HG03060 (cell line): Measurements from ENCODE around the gene RGPD6.
"Not testable (repeated sequence)": the region's sequence is repeated elsewhere in the genome, so short reads cannot be mapped to it uniquely, and the experiment has no call there.

Experiments
- ATAC-seq: cut with Tn5 transposase; IDR thresholded peaks from one replicate; pipeline ENCODE4 v1.9.1; 2021; ENCODE audit warnings: low read depth, moderate number of reproducible peaks; ENCODE audit not compliant: unreplicated experiment

The RGPD6 gene

GRCh38 chr2:110482697-110483096, 94.3 kb downstream of the RGPD6 start:
- not testable (repeated sequence) for ATAC-seq

DNA sequence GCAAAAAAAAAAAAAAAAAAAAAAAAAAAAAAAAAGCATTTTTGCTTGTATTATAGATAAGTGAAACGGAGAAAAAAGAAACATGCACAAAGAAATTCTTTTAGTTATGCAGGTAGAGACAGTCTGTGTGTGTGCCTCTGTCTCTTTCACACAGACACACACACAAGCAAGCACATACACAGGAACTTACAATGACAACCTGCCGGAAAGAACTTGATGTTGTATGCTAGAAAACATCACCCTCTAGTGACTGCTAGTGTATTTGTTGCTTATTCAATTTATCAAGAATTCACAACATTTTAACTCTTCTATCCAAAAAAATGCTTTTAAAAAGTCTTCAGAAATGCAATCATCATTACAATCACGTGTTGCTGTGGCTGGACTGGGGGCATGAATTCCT, 95.8 kb downstream of the RGPD6 start:
- ATAC-seq: not testable (repeated sequence)

DNA sequence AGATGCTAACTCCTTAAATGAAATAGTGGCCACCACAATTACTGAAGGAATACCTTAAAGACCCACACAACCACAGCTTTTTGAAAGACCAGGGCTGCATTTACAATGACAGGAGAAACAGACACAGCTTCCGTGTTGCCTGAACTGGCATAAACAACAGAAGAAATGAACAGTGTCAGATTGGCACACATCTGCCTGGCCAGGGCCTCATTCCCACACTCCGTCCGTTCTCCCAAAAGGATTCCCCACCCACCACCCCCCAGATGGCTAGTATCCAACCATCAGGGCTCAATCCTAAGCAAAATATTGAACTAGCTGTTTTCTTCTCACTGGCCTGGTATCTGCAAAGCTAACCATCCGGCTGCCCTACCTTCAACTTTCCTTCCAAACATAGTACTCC, 96.9 kb downstream of the RGPD6 start:
- not testable (repeated sequence) for ATAC-seq

DNA sequence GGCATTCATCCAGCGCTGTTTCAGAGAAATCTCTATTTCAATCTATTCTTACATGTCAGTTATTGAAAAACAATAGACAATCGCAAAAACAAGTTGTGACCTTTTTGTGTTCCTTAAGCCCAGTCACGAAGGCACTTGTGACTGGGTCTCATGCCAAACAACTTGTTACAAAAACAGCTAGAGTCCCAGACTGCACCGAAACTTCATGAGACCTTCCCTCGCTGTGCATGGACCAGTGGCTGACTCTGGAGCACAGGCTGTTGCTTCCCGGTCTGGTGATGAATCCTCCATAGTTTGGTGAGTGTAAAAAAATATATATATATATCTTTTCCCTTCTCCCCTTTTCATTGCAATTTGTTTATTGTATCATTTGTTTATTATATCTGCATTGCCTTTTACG, 99.7 kb downstream of the RGPD6 start:
- not testable (repeated sequence) for ATAC-seq

- ATAC-seq: not testable (repeated sequence)
Observed at GRCh38 chr2:110476952-110477351, 100.1 kb downstream of the RGPD6 start.

GRCh38 chr2:110475627-110476359, 101.2 kb downstream of the RGPD6 start:
- not testable (repeated sequence) for ATAC-seq

DNA sequence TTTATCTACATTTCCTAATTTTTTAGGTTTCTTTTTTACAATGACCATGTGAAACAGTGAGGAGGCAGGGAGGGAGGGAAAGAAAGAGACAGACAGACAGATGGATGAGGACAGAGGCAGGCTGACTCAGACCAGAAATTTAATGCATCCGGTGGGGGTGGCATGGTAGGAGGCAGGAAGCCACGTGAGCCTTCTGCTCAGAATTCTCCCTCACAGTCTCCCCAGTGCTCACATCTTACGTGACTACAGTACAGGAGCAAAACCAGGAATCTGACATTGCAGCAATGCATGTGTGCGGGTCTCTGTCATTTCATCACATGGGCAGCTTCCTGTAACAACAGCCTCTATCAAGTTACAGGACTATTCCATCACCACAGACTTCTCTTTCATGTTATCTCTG, 102.1 kb downstream of the RGPD6 start:
- not testable (repeated sequence) for ATAC-seq

DNA sequence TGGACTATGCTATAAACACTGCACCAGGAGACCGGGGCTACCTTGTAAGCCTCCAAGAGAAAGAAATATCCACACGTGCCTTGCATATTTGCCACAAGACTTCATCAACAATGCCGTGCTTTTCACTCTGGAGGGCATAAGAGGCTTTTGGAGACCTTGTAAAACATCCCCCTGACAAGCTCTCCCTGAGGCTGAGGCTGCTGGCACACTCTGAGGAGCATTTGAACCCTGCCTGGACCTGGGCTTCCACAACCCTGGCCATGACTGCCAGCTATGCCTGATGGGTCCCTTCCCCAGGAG, 104.0 kb downstream of the RGPD6 start:
- ATAC-seq: not testable (repeated sequence)

DNA sequence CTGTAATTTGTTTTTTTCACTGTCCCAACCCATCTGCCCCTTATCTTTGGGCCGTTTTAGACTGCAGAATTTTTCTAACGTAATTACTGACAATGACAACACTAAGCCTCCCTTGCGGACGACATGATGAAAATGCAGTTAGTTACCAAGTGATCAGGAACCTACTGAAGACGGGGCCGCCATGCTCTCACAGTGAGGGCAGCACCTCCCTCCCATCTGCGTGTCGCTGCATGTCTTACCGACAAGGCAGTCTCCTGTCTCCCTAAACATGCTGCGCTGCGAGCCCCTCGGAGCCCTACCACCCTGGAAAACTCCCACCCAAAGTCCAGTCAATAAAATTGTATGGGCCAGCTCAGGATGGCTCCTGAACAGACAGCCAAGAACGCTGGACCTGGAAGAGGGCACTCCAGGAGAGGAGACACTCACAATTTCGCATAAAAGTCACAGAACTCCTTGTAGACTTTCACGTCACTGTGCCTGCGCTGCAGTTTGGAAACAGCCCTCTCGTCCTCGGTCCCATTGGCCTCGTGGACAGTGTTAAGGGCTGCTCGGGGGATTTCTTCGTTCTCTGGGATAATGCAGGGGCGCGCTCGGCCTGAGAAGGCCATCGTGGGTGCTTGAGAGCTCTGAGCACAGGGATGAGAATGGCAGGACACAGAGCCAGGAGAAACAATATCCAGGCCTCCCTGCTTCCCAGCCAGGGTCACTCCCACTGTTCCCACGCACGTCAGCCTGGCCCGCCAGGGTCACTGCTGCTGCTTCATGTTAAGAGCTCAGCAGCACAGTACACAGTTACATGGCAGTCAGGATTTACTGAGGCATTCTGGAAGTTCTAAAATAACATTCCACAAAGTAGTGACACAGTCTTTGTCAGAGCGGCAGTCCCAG, 104.6 kb downstream of the RGPD6 start, which contains the start of gene LIMS4:
Gene LIMS4, minus strand, starts transcription at position 646 of the 888 bp plus-strand sequence. Its CDS starts 38 bp downstream, at position 608.
- ATAC-seq: not testable (repeated sequence)

DNA sequence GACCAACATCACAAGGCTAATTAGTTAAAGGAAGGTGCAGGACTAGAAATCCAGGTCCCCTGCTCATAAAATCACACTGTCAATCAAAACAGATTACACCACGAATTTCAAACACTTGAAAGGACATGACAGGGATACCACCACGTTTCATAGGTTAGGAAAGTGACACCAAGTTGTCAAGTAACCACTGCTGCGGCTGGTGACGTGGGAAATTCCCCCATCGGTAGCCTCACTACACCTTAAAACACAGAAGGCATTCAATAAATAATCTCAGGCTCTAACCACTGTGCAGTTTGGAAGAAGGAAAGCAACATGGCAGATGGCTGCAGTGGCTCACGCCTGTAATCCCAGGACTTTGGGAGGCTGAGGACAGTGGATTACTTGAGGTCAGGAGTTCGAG, 108.1 kb downstream of the RGPD6 start:
- not testable (repeated sequence) for ATAC-seq

- ATAC-seq: not testable (repeated sequence)
Observed at GRCh38 chr2:110465312-110465711, 111.7 kb downstream of the RGPD6 start.
